ENCODE results near the gene INSR. TPM values are rescaled to one million over a fixed set of nuclear protein-coding genes. Genes with fewer than 3 reads are reported as not detected.
"Not testable (repeated sequence)": the region's sequence is repeated elsewhere in the genome, so short reads cannot be mapped to it uniquely, and the experiment has no call there.

Gene INSR
- polyA plus RNA-seq, 4 donors: 23.3 to 35.3 (median 28.7) TPM

GRCh38 chr19:7258840-7259395 is 35.3 kb downstream of the INSR start:
- no peak for DNase-seq (ENCODE audit: low read depth in 4 of 4, low spot score in 2 of 4)

DNA sequence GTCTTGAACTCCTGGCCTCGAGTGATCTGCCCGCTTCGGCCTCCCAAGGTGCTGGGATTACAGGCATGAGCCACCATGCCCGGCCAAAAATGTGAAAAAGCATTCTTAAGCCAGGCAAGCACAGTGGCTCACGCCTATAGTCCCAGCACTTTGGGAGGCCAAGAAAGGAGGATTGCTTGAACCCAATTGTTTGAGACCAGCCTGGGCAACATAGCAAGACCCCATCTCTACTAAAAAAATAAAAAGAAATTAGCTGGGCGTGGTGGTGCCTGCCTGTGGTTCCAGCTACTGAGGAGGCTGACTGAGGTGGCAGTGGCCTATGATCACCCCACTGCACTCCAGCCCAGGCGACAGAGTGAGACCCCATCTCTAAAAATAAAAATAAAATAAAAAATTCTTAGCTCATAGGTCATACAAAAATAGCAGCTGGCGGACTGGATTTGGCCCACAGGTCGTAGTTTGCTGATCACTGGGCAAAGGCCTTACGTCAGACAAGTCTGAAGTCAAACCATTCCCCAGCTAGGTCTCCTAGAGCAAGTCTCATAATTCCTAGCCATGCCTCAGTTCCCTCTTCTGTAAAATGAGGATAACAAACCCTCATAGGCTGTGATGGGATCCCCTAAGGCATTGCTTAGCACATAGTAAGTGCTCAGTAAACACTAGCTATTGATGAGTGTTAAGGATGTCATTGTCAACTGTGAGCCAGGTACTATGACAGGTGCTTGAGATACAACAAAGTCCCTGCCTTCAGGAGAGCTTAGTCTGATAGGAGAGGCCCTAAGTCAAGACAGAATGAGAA is 36.0 kb downstream of the INSR start:
- DNase-seq (ENCODE audit: low read depth in 4 of 4, low spot score in 2 of 4): no peak

DNA sequence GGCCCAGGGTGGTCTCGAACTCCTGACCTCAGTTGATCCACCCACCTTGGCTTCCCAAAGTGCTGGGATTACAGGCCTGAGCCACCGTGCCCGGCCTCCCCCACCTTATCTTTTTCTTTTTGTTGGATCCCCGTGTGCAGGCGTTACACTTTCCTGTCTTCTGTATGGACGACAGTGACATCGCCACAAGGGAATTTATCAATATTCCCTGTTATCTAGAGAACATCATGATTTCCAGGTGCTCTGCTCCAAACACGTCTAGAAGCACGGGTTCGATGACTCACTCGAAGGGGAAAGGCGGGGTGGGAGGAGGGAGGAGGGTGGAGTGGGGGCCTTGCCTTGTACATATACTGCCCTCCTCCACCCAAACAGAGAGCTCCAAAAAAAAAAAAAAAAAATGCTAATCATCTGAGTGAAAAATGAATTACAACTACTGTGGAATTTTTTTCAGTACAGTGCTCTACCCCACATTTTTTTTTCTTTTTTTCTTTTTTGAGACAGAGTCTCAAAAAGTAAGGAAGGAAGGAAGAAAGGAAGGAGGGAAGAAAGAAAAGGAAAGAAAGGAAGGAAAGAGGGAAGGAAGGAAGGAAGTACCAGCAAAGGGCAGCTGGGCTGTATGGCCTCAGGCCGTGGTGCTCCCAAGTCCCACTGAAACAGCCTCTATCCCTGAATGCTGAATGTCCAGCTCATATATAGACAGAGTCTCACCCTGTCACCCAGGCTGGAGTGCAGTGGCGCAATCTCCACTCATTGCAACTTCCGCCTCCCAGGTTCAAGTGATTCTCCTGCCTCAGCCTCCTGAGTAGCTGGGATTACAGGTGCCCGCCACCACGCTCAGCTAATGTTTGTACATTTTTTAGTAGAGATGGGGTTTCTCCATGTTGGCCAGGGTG is 36.8 kb downstream of the INSR start:
- no peak for DNase-seq (ENCODE audit: low read depth in 4 of 4, low spot score in 2 of 4)

DNA sequence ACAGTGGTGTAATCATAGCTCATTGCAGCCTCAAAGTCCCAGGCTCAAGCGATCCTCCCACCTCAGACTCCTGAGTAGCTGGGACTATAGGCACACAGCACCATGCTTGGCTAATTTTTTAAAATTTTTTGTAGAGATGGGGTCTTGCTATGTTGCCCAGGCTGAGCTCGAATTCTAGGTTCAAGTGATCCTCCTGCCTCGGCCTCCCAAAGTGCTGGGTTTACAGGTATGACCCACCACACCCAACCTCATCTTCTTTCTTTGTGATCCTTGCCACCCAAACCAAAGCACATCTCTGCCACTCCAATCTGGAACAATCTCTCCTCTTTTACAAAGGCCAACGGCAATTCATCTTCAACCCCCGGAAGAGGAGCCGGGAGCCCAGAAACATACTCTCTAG is 38.6 kb downstream of the INSR start:
- no peak for DNase-seq (ENCODE audit: low read depth in 4 of 4, low spot score in 2 of 4)

DNA sequence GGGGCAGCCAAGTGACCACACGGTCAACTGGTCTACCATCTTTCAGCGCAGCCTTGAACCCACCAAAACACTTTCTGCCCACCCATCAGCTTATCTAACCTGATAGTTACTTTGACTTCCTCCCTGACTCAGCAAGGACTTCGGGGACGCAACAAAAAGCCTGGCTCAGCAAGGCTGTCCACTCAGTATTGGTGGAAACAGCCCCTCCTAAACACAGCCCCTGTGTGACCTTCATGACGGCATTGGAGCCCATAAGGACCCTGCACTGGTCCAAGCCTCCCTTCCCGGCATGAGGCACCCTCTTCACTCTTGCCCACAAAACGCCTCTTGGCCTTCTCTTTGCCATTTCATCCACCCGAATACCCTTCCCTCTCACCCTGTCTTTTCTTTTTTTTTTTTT is 39.1 kb downstream of the INSR start:
- DNase-seq (ENCODE audit: low read depth in 4 of 4, low spot score in 2 of 4): no peak

GRCh38 chr19:7254590-7254989 is 39.6 kb downstream of the INSR start:
- DNase-seq (ENCODE audit: low read depth in 4 of 4, low spot score in 2 of 4): peak in 1 of 4 donors; percentile 27

GRCh38 chr19:7252364-7252763 is 41.9 kb downstream of the INSR start:
- DNase-seq (ENCODE audit: low read depth in 4 of 4, low spot score in 2 of 4): no peak

- no peak for DNase-seq (ENCODE audit: low read depth in 4 of 4, low spot score in 2 of 4)
Measured at GRCh38 chr19:7251494-7251893, 42.7 kb downstream of the INSR start.

DNA sequence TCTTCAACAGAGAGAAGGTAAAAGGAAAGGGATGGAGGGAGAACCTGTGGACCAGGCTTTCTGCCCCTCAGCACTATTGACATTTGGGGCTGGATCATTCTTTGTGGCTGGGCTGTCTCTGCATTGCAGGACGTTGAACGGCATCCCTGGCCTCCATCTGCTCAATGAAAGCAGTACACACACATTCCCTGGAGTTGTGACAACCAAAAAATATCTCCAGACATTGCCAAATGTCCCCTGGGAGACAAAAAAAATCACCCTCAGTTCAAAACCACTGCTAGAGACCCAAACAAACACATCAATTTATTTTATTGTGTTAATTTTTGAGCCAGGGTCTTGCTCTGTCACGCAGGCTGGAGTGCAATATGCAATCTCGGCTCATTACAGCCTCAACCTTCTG is 43.3 kb downstream of the INSR start:
- DNase-seq (ENCODE audit: low read depth in 4 of 4, low spot score in 2 of 4): no peak

DNA sequence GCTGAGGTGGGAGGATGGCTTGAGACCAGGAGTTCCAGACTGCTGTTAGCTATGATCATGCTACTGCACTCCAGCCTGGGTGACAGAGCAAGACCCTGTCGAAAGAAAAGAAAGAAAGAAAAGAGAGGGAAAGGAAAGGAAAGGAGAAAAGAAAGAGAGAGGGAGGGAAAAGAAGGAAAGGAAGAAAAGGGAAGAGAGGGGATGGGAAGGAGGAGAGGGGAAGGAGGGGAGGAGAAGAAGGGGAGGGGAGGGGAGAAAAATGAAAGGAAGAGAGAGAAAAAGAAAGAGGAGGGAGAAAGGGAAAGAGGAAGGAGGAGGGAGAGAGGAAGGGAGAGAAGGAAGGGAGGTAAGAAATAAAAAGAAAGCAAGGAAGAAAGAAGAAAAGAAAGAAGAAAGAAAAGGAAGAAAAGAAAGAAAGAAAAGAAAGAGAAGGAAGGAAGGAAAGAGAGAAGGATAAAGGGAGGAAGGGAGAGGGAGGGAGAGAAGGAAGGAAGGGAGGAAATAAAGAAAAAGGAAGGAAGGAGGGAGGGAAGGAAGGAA is 44.1 kb downstream of the INSR start:
- DNase-seq (ENCODE audit: low read depth in 4 of 4, low spot score in 2 of 4): no peak

GRCh38 chr19:7247155-7247554 is 47.1 kb downstream of the INSR start:
- no peak for DNase-seq (ENCODE audit: low read depth in 4 of 4, low spot score in 2 of 4)

DNA sequence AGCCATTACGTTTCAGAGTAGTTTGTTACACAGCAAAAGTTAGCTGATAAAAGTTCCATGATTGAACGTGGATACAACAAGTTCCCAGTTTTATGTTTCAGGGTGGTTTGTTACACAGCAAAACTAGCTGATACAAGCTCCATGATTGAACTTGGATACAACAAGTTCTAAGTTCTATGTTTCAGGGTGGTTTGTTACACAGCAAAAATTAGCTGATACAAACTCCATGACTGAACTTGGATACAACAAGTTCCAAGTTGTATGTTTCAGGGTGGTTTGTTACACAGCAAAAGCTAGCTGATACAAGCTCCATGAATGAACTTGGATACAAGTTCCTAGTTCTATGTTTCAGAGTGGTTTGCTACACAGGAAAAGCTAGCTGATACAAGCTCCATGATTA is 47.6 kb downstream of the INSR start:
- DNase-seq (ENCODE audit: low read depth in 4 of 4, low spot score in 2 of 4): no peak

DNA sequence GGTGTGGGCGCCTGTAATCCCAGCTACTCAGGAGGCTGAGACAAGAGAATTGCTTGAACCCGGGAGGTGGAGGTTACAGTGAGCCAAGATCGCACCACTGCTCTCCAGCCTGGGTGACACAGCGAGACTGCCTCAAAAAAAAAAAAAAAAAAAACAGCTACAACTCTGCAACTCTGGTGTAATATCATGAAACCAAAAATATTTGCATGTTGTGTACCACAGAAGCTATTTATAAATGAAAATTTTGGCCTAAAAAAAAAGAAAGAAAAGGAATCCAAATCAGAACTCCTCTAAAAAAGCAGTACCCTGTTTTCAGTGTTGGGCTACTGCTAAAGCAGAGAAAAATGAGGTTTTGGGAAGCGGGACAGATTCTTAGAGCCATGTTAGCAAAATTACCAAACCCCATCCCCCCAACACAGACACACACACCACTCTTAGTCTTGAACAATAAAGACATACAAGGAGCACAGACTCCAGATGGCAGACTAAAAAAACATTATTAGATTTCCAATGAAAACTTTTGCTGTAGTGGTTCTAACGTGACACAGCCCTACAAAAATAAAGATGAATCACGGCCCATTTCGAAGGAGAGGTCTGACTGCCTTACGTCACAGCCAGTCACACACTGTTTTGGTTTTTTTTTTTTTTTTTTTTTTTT is 51.5 kb downstream of the INSR start:
- DNase-seq (ENCODE audit: low read depth in 4 of 4, low spot score in 2 of 4): no peak

DNA sequence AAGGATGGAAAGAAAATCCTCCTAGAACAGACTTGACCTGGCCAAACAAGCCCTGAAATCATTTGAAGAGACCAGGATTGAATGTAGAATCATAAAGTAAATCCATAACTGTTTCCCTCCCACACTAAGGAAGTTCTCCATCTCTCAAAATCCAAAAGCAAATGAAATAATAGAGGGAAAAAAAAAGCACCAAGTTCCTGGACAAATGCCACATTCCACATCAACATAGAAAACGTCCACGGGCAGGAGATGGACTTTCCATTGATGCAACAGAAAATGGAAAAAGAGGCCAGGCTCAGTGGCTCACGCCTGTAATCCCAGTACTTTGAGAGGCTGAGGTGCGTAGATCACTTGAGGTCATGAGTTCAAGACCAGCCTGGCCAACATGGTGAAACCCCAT is 56.2 kb downstream of the INSR start:
- no peak for DNase-seq (ENCODE audit: low read depth in 4 of 4, low spot score in 2 of 4)

DNA sequence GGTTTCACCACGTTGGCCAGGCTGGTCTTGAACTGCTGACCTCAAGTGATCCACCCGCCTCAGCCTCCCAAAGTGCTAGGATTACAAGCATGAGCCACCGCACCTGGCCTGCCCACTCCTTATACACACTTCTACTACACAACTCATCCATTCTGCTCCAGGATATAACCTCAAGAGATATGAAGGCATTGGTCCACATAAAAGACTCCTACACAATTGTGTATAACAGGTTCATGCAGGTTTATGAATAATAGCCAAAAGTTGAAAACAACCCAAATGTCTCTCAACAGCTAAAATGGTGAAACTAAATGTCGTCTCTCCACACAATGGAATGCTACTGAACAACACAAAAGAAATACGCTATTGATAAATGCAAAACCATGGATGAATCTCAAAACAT is 58.1 kb downstream of the INSR start:
- no peak for DNase-seq (ENCODE audit: low read depth in 4 of 4, low spot score in 2 of 4)

DNA sequence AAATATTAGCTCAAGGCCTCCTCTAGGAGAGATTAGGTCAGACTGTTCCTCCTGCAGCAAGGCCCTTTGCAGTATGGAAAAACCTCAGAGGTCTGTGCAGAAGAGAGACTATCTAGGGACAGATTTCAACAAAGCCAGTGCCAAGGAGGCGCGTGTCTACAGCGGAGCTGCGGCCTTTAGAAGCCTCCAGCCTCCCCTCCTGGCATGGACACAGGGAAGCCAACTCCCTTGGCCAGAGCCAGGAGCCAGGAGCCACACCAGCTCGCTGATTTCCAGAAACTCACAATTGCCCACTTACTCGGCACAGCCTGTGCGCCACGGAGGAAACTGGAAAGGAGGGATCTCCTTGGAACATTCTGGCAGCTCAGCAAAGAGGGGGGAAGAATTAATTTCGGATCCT is 63.4 kb downstream of the INSR start:
- no peak for DNase-seq (ENCODE audit: low read depth in 4 of 4, low spot score in 2 of 4)

DNA sequence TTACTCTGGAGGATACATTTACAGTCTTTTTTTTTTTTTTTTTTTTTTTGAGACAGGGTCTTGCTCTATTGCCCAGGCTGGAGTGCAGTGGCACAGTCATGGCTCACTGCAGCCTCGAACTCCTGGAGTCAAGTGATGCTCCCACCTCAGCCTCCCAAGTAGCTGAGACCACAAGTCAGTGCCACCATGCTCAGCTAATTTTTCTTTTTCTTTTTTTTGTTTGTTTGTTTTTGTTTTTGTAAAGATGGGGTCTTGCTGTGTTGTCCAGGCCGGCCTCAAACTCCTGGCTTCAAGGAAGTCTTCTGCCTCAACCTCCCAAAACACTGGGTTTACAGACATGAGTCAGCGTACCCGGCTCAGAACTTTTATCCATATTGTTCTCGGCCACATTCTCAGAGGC is 64.5 kb downstream of the INSR start:
- no peak for DNase-seq (ENCODE audit: low read depth in 4 of 4, low spot score in 2 of 4)

DNA sequence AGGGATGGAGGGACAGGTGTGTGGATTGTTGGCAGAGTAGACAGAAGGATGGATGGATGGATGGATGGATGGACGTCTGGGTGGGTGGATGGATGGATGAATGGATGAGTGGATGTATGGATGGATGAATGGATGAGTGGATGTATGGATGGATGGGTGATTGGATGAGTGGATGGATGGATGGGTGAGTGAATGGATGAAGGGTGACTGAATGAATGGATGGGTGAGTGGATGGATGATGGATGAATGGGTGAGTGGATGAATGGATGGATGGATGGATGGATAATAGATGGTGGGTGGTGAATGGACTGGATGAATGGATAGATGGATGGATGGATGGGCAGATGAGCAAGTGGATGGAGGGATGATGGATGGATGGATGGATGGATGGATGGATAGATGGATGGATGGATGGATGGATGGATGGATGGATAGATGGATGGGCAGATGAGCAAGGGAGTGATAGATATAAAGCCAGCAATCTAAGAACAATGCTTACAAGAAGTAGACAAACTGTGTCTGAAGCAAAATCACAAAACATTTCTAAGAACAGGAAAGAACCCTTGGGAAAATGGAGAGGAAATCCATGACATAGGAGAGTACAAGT is 65.2 kb downstream of the INSR start:
- DNase-seq (ENCODE audit: low read depth in 4 of 4, low spot score in 2 of 4): no peak

DNA sequence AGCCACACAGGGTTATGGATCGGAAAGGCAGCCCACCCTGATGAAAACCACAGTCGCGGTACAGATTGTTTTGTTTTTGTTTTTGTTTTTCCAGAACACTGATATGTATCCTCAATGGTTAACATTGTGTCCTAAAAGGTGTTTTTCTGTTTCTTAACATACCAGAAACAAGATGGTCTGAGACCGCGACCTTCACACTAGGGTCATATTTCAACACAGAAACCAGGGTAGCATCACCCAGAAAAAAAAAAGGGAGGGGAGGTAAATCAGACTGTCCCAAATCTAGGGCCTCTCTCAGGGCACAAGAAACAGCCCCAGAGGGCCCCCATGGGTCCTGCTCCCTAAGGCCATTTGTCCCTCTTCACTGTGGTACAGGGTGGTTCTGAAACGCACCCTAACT is 66.5 kb downstream of the INSR start:
- no peak for DNase-seq (ENCODE audit: low read depth in 4 of 4, low spot score in 2 of 4)

DNA sequence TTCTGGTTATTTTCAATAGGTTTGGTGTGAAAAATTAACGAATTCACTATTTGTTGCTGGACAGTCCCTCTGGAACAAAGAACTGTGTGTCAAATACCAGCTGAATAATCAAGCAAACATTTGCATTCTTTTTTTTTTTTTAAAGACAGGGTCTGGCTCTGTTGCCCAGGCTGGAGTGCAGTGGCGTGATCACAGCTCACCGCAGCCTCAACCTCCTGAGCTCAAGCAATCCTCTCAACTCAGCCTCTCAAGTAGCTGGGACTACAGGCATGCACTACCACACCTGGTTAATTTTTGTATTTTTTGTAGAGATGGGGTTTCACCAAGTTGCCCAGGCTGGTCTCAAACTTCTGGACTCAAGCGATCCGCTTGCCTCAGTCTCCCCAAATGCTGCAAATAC is 67.1 kb downstream of the INSR start:
- not testable (repeated sequence) for DNase-seq (ENCODE audit: low read depth in 4 of 4, low spot score in 2 of 4)

All from left renal cortex interstitium (tissue), 4 donors.